Astrocyte (in vitro differentiated cells and primary cell): ENCODE measurements around the gene TRERF1. TPM values are rescaled to one million over a fixed set of nuclear protein-coding genes. Genes with fewer than 3 reads are reported as not detected.

ENCODE experiments used
- DNase-seq: peaks from one replicate; pipeline ENCODE4 v3.0.0-alpha.2; 2010; ENCODE audit warnings: low read depth
- FAIRE-seq: peaks from 2 replicates; lab custom pipeline; 2011; peaks lifted over from hg19 to GRCh38; lab: Jason Lieb, UNC
- H2AFZ ChIP-seq: 2 replicates; pipeline ENCODE4 v1.6.0; 2012; ENCODE audit warnings: low read depth, low read length, inconsistent platforms
- H3K27ac ChIP-seq: 2 replicates; pipeline ENCODE4 v1.5.1; 2011; ENCODE audit warnings: low read depth, low read length, inconsistent platforms
- H3K27me3 ChIP-seq: 2 replicates; pipeline ENCODE4 v1.6.0; 2011; ENCODE audit warnings: low read length, inconsistent platforms; ENCODE audit not compliant: insufficient read depth
- H3K36me3 ChIP-seq: 2 replicates; pipeline ENCODE4 v1.5.1; 2011; ENCODE audit warnings: low read length, inconsistent platforms; ENCODE audit not compliant: insufficient read depth
- H3K4me1 ChIP-seq: 2 replicates; pipeline ENCODE4 v1.5.1; 2011; ENCODE audit warnings: low read length, inconsistent platforms; ENCODE audit not compliant: insufficient read depth
- H3K4me2 ChIP-seq: 2 replicates; pipeline ENCODE4 v1.6.0; 2012; ENCODE audit warnings: low read length, inconsistent platforms
- H3K4me3 ChIP-seq: 2 replicates; pipeline ENCODE4 v1.5.1; 2011; ENCODE audit warnings: low read depth, mild to moderate bottlenecking, low read length, inconsistent platforms; ENCODE audit not compliant: insufficient read depth
- H3K79me2 ChIP-seq: 2 replicates; pipeline ENCODE4 v1.6.0; 2012; ENCODE audit warnings: mild to moderate bottlenecking, low read length, inconsistent platforms; ENCODE audit not compliant: insufficient read depth
- H3K9ac ChIP-seq: 2 replicates; pipeline ENCODE4 v1.6.0; 2012; ENCODE audit warnings: mild to moderate bottlenecking, low read length, inconsistent platforms
- H3K9me3 ChIP-seq: 2 replicates; pipeline ENCODE4 v1.5.1; 2012; ENCODE audit warnings: low read depth, mild to moderate bottlenecking, low read length, inconsistent platforms; ENCODE audit not compliant: insufficient read depth
- H4K20me1 ChIP-seq: 2 replicates; pipeline ENCODE4 v1.6.0; 2012; ENCODE audit warnings: low read length, inconsistent platforms; ENCODE audit not compliant: insufficient read depth
- H3K27ac Mint-ChIP-seq: one replicate; pipeline ENCODE4 v1.8.0; 2021; ENCODE audit warnings: mild to moderate bottlenecking, mixed read lengths; ENCODE audit not compliant: unreplicated experiment
- H3K27me3 Mint-ChIP-seq: one replicate; pipeline ENCODE4 v1.8.0; 2021; ENCODE audit warnings: low read depth, mixed read lengths; ENCODE audit not compliant: unreplicated experiment
- H3K36me3 Mint-ChIP-seq: one replicate; pipeline ENCODE4 v1.8.0; 2021; ENCODE audit warnings: low read depth, mixed read lengths; ENCODE audit not compliant: unreplicated experiment
- H3K4me1 Mint-ChIP-seq: one replicate; pipeline ENCODE4 v1.8.0; 2021; ENCODE audit warnings: low read depth, mixed read lengths; ENCODE audit not compliant: unreplicated experiment
- H3K4me3 Mint-ChIP-seq: one replicate; pipeline ENCODE4 v1.8.0; 2021; ENCODE audit warnings: mild to moderate bottlenecking, moderate library complexity, mixed read lengths; ENCODE audit not compliant: unreplicated experiment
- H3K9me3 Mint-ChIP-seq: one replicate; pipeline ENCODE4 v1.8.0; 2021; ENCODE audit warnings: mild to moderate bottlenecking, mixed read lengths; ENCODE audit not compliant: unreplicated experiment
- CTCF ChIP-seq: IDR thresholded peaks from 2 replicates; pipeline ENCODE4 v1.5.1; 2011; ENCODE audit warnings: low read depth, mild to moderate bottlenecking, inconsistent platforms, low read length, moderate library complexity; ENCODE audit not compliant: insufficient read depth
- EZH2 ChIP-seq: IDR thresholded peaks from 2 replicates; pipeline ENCODE4 v1.6.1; 2012; ENCODE audit warnings: mild to moderate bottlenecking, low read length, inconsistent platforms; ENCODE audit not compliant: insufficient read depth
- total RNA-seq: library from RNA; stranded (reverse); gene quantifications from 2 replicates; pipeline ENCODE4 v1.2.1, GENCODE V29; 2021

The TRERF1 gene
- total RNA-seq, 1 donor from 2014 or later: 8.6 TPM

- peaks cover 2% of the 10 kb centered on the region for H3K4me1 Mint-ChIP-seq
- no peaks in the 10 kb centered on the region for H3K27me3 Mint-ChIP-seq
- Histone ChIP-seq H4K20me1 (peaks cover 53% of the 10 kb centered on the region), H3K9ac (no peak overlapping the region), H2AFZ (no peak overlapping the region), H3K36me3 (no peaks in the 10 kb centered on the region), H3K4me2 (no peak overlapping the region), H3K27me3 (no peaks in the 10 kb centered on the region), H3K9me3 (no peaks in the 10 kb centered on the region), H3K79me2 (peaks cover 49% of the 10 kb centered on the region), H3K4me1 (no peaks in the 10 kb centered on the region), H3K27ac (no peak overlapping the region), H3K4me3 (no peak overlapping the region)
- H3K36me3 Mint-ChIP-seq: peaks cover 5% of the 10 kb centered on the region
- H3K27ac Mint-ChIP-seq: no peak overlapping the region
- no peak overlapping the region for H3K4me3 Mint-ChIP-seq
- H3K9me3 Mint-ChIP-seq: no peaks in the 10 kb centered on the region
- TF ChIP-seq CTCF (no peak), EZH2 (no peak)
- FAIRE-seq (no peak), DNase-seq (no peak)
Observed at GRCh38 chr6:42396720-42397119, 55.0 kb downstream of the TRERF1 start.

GRCh38 chr6:42394881-42395620, 56.7 kb downstream of the TRERF1 start:
- FAIRE-seq: no peak
- Histone ChIP-seq H3K4me1 (no peaks in the 10 kb centered on the region), H3K4me2 (no peak overlapping the region), H4K20me1 (peaks cover 58% of the 10 kb centered on the region), H3K36me3 (no peaks in the 10 kb centered on the region), H3K27me3 (no peaks in the 10 kb centered on the region), H3K79me2 (peaks cover 44% of the 10 kb centered on the region), H3K9ac (no peak overlapping the region), H2AFZ (no peak overlapping the region), H3K27ac (no peak overlapping the region), H3K9me3 (no peaks in the 10 kb centered on the region), H3K4me3 (no peak overlapping the region)
- H3K36me3 Mint-ChIP-seq: peaks cover 5% of the 10 kb centered on the region
- H3K27ac Mint-ChIP-seq: no peak overlapping the region
- no peak for DNase-seq
- H3K4me3 Mint-ChIP-seq: no peak overlapping the region
- peaks cover 2% of the 10 kb centered on the region for H3K4me1 Mint-ChIP-seq
- H3K27me3 Mint-ChIP-seq: no peaks in the 10 kb centered on the region
- no peaks in the 10 kb centered on the region for H3K9me3 Mint-ChIP-seq
- TF ChIP-seq CTCF (no peak), EZH2 (no peak)

GRCh38 chr6:42394151-42394550, 57.6 kb downstream of the TRERF1 start:
- H3K27ac ChIP-seq: no peak overlapping the region
- no peak for DNase-seq
- no peak for FAIRE-seq
- no peaks in the 10 kb centered on the region for H3K36me3 ChIP-seq
- no peaks in the 10 kb centered on the region for H3K27me3 Mint-ChIP-seq
- no peaks in the 10 kb centered on the region for H3K9me3 ChIP-seq
- no peak overlapping the region for H3K4me2 ChIP-seq
- H2AFZ ChIP-seq: no peak overlapping the region
- H3K9ac ChIP-seq: no peak overlapping the region
- H3K9me3 Mint-ChIP-seq: no peaks in the 10 kb centered on the region
- H3K36me3 Mint-ChIP-seq: peaks cover 4% of the 10 kb centered on the region
- no peaks in the 10 kb centered on the region for H3K27me3 ChIP-seq
- H3K4me3 ChIP-seq: no peak overlapping the region
- H3K4me1 ChIP-seq: no peaks in the 10 kb centered on the region
- H3K27ac Mint-ChIP-seq: no peak overlapping the region
- peaks cover 58% of the 10 kb centered on the region for H4K20me1 ChIP-seq
- peaks cover 47% of the 10 kb centered on the region for H3K79me2 ChIP-seq
- H3K4me1 Mint-ChIP-seq: peaks cover 2% of the 10 kb centered on the region
- H3K4me3 Mint-ChIP-seq: no peak overlapping the region
- TF ChIP-seq CTCF (no peak), EZH2 (no peak)
